MCF 10A (cell line): ENCODE data around the gene TUBB. TPM values are rescaled to one million over a fixed set of nuclear protein-coding genes. Genes with fewer than 3 reads are reported as not detected.

ENCODE experiments used
- BruUV-seq: library from RNA; stranded (reverse); fragments of 400-500 nt; replicated peaks from 2 replicates; lab custom pipeline; 2021; lab: Mats Ljungman, UMichigan
- CTCF ChIA-PET: fragments of 300-600 bp; sonication (Branson Sonifier 250); formaldehyde crosslinking; extraction: SDS; loops from one replicate; lab custom pipeline; 2021; ENCODE audit warnings: antibody characterized with exemption, inconsistent platforms; lab: Yijun Ruan, JAX
- POLR2A ChIA-PET: fragments of 300-600, 350-650 bp; sonication (Branson Sonifier 250); formaldehyde crosslinking; extraction: SDS; loops from one replicate; lab custom pipeline; 2020; ENCODE audit warnings: antibody characterized with exemption, inconsistent platforms; lab: Yijun Ruan, JAX
- DNase-seq: peaks from one replicate; pipeline ENCODE4 v3.0.0-alpha.2; 2018; ENCODE audit not compliant: unreplicated experiment
- H3K27ac Mint-ChIP-seq: one replicate; pipeline ENCODE4 v1.8.0; 2022; ENCODE audit warnings: mild to moderate bottlenecking, low read depth, mixed read lengths; ENCODE audit not compliant: unreplicated experiment
- H3K27me3 Mint-ChIP-seq: one replicate; pipeline ENCODE4 v1.8.0; 2022; ENCODE audit warnings: mixed read lengths; ENCODE audit not compliant: insufficient read depth, unreplicated experiment
- H3K36me3 Mint-ChIP-seq: one replicate; pipeline ENCODE4 v1.8.0; 2022; ENCODE audit warnings: mild to moderate bottlenecking, moderate library complexity, mixed read lengths; ENCODE audit not compliant: insufficient read depth, unreplicated experiment
- H3K4me1 Mint-ChIP-seq: one replicate; pipeline ENCODE4 v1.8.0; 2022; ENCODE audit warnings: mixed read lengths; ENCODE audit not compliant: insufficient read depth, unreplicated experiment
- H3K4me3 Mint-ChIP-seq: one replicate; pipeline ENCODE4 v1.8.0; 2022; ENCODE audit warnings: mild to moderate bottlenecking, moderate library complexity, mixed read lengths; ENCODE audit not compliant: unreplicated experiment
- H3K9me3 Mint-ChIP-seq: one replicate; pipeline ENCODE4 v1.8.0; 2022; ENCODE audit warnings: mixed read lengths; ENCODE audit not compliant: unreplicated experiment
- intact Hi-C: fragments of 100-400 bp; cut with micrococcal nuclease; formaldehyde crosslinking; loops from 2 replicates; pipeline ENCODE4 v1.14.1; 2022
- total RNA-seq: library from RNA; stranded (reverse); gene quantifications from 2 replicates; pipeline ENCODE4 v1.2.3, GENCODE V29; 2022
- TF ChIP-seq, protein P1 (sequence below): fragments of 200-600 bp; IDR thresholded peaks from one replicate; pipeline ENCODE4 v1.8.0; 2022; ENCODE audit warnings: antibody characterized with exemption, mild to moderate bottlenecking; ENCODE audit not compliant: unreplicated experiment

TUBB gene
- total RNA-seq, 1 experiment from 2014 or later = 210 TPM

DNA sequence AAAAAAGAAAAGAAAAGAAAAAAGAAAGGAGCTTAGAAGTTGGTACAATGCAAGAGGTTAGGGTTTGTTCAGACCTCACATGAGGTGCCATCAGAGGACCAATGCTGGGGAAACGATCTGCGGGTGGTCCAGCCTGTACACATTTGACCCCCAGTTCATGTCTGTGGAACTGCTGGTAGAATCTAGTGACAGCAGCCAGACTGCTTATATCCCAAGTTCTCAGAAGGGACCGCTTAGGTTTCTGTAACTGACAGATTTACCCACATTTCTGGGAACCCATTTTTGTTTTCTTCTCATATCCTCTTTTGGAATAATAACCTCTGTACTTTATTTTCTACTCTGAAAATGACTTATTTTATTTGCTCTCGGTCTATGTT lies 38.4 kb upstream of the TUBB start:
- BruUV-seq = no TSS peak
- ChIA-PET CTCF (interaction anchor here (0.6 to 17.5 kb wide), 6 partner anchors 10 to 70 kb away, joined by 4 to 537 read pairs (median 4); partner anchors contain the start of genes DHX16, MDC1 and TUBB), POLR2A (interaction anchor here (0.6 to 6.5 kb wide), 7 partner anchors 9 to 1009 kb away, joined by 3 to 251 read pairs (median 6); partner anchors contain the start of genes DDR1, DHX16, MDC1 and MRPS18B)
- TF ChIP-seq, protein P1, sequence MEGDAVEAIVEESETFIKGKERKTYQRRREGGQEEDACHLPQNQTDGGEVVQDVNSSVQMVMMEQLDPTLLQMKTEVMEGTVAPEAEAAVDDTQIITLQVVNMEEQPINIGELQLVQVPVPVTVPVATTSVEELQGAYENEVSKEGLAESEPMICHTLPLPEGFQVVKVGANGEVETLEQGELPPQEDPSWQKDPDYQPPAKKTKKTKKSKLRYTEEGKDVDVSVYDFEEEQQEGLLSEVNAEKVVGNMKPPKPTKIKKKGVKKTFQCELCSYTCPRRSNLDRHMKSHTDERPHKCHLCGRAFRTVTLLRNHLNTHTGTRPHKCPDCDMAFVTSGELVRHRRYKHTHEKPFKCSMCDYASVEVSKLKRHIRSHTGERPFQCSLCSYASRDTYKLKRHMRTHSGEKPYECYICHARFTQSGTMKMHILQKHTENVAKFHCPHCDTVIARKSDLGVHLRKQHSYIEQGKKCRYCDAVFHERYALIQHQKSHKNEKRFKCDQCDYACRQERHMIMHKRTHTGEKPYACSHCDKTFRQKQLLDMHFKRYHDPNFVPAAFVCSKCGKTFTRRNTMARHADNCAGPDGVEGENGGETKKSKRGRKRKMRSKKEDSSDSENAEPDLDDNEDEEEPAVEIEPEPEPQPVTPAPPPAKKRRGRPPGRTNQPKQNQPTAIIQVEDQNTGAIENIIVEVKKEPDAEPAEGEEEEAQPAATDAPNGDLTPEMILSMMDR = no peak
- peak overlapping the region; percentile 94 for H3K4me3 Mint-ChIP-seq
- peak overlapping the region; percentile 80 for H3K27ac Mint-ChIP-seq
- DNase-seq = no peak
- intact Hi-C loops = no loop called here
- peaks cover 49% of the 10 kb centered on the region for H3K4me1 Mint-ChIP-seq
- no peaks in the 10 kb centered on the region for H3K9me3 Mint-ChIP-seq
- peaks cover 72% of the 10 kb centered on the region for H3K36me3 Mint-ChIP-seq
- no peaks in the 10 kb centered on the region for H3K27me3 Mint-ChIP-seq

DNA sequence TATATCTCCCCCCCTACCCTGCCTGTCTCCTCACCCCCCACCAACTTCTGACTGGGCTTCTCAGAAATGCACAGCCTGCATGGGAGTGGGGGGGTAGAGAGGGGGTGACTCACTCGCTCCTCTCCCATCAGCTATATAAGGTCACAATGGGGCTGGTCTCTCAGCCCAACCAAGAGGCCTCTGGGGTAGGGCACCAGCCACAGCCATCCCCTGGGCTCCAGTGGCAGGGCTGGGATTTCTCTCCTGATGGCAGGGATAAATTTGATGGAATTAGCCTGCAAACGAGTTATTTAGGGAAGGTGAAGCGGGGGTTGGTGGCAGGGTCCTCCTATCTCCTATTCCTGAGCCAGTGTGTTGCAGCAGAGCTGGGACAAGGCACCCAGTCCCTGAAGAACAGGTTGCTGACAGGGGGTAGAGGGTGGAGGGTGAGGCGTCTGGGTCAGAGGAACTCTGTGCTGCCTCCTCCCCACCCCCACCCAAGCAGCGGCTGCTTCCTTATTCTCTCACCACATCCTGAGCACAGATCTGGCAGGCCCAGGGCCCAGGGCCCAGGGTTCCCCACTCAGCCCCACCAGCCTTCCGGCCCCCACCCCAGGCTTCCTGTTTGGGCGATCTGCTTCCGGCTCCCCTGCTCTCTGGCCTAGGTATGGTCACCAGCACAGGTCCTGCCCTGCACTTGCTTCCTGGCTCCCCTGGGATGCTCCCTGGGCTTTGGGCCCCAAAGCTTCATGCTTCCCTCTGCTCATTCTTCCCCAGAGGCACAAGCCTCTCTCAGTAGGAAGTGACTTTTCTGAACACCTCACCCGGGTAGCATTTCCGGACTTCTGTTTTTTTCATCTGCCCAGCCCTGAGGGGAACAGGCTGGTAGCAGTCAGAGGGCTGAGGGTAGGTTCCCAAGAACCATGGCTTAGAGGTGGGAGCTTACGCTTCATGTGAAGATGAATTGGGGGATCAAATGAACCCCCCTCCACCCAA lies 37.7 kb upstream of the TUBB start:
- Mint-ChIP-seq H3K9me3 (no peaks in the 10 kb centered on the region), H3K27ac (peak overlapping the region; percentile 80), H3K27me3 (no peaks in the 10 kb centered on the region), H3K4me3 (peak overlapping the region; percentile 94), H3K36me3 (peaks cover 65% of the 10 kb centered on the region), H3K4me1 (peaks cover 49% of the 10 kb centered on the region)
- intact Hi-C loops = no loop called here
- POLR2A ChIA-PET = interaction anchor here (0.6 to 6.5 kb wide), 15 partner anchors 9 to 1009 kb away, joined by 3 to 251 read pairs (median 7); partner anchors contain the start of genes DDR1, DHX16, FLOT1 and MDC1
- no TSS peak for BruUV-seq
- DNase-seq = peak; percentile 68
- TF ChIP-seq, protein P1 = no peak
- CTCF ChIA-PET = interaction anchor here (0.6 to 17.5 kb wide), 6 partner anchors 10 to 885 kb away, joined by 3 to 537 read pairs (median 4); partner anchors contain the start of genes DHX16, MDC1 and TUBB

DNA sequence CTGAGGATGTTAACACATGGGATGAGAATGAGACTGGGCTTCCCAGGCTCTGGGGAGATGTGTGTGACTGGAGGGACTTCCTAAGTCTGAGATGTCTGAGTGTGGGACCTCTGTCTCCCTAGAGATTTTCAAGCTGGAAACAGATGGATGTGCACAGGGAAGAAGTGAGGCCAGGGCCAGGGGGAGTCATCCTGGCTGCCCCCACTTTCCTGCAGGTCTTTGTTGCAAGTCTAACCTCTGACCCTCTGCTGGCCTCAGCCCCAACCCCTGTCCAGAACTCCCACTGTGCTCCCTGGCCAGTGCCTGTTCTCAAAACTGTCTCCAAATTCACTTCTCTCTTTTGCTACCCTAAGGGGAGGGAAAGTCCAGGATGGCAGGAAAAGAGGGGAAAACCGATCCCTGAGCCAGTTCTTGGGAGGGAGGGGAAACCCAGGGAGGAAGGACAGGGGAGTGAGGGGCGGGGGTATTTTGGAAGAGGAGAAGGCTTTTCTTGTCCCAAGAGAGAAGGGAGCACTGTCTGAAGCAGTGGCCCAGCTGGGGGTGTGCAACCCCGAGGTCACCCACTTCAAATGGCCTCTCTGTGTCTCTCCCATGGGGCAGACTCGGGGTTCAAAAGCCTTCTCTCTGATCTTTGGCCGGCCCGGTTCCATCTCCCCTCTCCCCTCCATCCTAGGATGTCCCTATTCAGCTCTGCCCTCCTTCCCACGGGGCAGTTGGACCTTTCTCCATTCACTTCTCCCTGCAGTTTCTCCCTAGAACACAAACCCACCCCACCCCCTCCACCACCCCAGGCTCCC lies 36.8 kb upstream of the TUBB start:
- Mint-ChIP-seq H3K36me3 (peaks cover 56% of the 10 kb centered on the region), H3K9me3 (no peaks in the 10 kb centered on the region), H3K4me3 (peak overlapping the region; percentile 94), H3K27ac (peak overlapping the region; percentile 80), H3K27me3 (no peaks in the 10 kb centered on the region), H3K4me1 (peaks cover 56% of the 10 kb centered on the region)
- BruUV-seq = no TSS peak
- CTCF ChIA-PET = interaction anchor here (0.7 to 17.5 kb wide), 3 partner anchors 43 to 65 kb away, joined by 3 to 537 read pairs (median 3); partner anchors contain the start of genes MDC1 and TUBB
- POLR2A ChIA-PET = interaction anchor here (0.6 to 6.5 kb wide), 14 partner anchors 11 to 280 kb away, joined by 3 to 251 read pairs (median 6); partner anchors contain the start of genes DDR1, DHX16, FLOT1 and MDC1
- intact Hi-C loops = no loop called here
- TF ChIP-seq, protein P1 = no peak
- peak; percentile 39 for DNase-seq
